ENCODE data around the gene C1orf159.
"Not testable (repeated sequence)": the region's sequence is repeated elsewhere in the genome, so short reads cannot be mapped to it uniquely, and the experiment has no call there.

C1orf159 gene

GRCh38 chr1:1116701-1117468 lies 996 bp upstream of the C1orf159 start:
- no peak for DNase-seq

GRCh38 chr1:1115136-1115785 lies 628 bp downstream of the C1orf159 start:
- no peak for DNase-seq

GRCh38 chr1:1114431-1114830 lies 1.5 kb downstream of the C1orf159 start:
- DNase-seq, result no peak

- DNase-seq, result no peak
Observed at GRCh38 chr1:1112237-1112985, 3.5 kb downstream of the C1orf159 start.

- no peak for DNase-seq
Observed at GRCh38 chr1:1111516-1112236, 4.2 kb downstream of the C1orf159 start.

GRCh38 chr1:1110561-1110971 lies 5.3 kb downstream of the C1orf159 start:
- no peak for DNase-seq

GRCh38 chr1:1109743-1110142 lies 6.1 kb downstream of the C1orf159 start:
- DNase-seq, result no peak

GRCh38 chr1:1106510-1107221 lies 9.2 kb downstream of the C1orf159 start:
- DNase-seq, result no peak

- not testable (repeated sequence) for DNase-seq
Observed at GRCh38 chr1:1104152-1104551, 11.7 kb downstream of the C1orf159 start.

GRCh38 chr1:1101503-1101902 lies 14.4 kb downstream of the C1orf159 start:
- DNase-seq, result no peak

- DNase-seq, result no peak
Observed at GRCh38 chr1:1100296-1100695, 15.6 kb downstream of the C1orf159 start.

GRCh38 chr1:1099506-1100183 lies 16.2 kb downstream of the C1orf159 start:
- no peak for DNase-seq

- DNase-seq, result no peak
Observed at GRCh38 chr1:1098681-1099421, 17.0 kb downstream of the C1orf159 start.

GRCh38 chr1:1096136-1096535 lies 19.8 kb downstream of the C1orf159 start:
- DNase-seq, result not testable (repeated sequence)

- DNase-seq, result no peak
Observed at GRCh38 chr1:1094981-1095380, 20.9 kb downstream of the C1orf159 start.

- no peak for DNase-seq
Observed at GRCh38 chr1:1093610-1093943, 22.3 kb downstream of the C1orf159 start.

GRCh38 chr1:1092894-1093609 lies 22.8 kb downstream of the C1orf159 start:
- DNase-seq, result no peak

- no peak for DNase-seq
Observed at GRCh38 chr1:1092149-1092855, 23.6 kb downstream of the C1orf159 start.

GRCh38 chr1:1091344-1092148 lies 24.3 kb downstream of the C1orf159 start:
- DNase-seq, result no peak

Data from SHP77 (cell line).